DOHH2 (cell line): ENCODE measurements around the gene FOXG1.

Experiments
- H3F3A ChIP-seq: fragments of 200-600 bp; sonication (generic), shearing (Covaris generic); 2 replicates; pipeline ENCODE4 v1.6.0; 2016; ENCODE audit warnings: antibody characterized with exemption, mild to moderate bottlenecking; ENCODE audit not compliant: control insufficient read depth, insufficient read depth
- H3K27ac ChIP-seq: fragments of 200-600 bp; sonication (generic); 2 replicates; pipeline ENCODE4 v1.5.1; 2014; ENCODE audit warnings: low read depth, mild to moderate bottlenecking, low read length, moderate library complexity
- H3K27me3 ChIP-seq: fragments of 200-600 bp; sonication (generic); 2 replicates; pipeline ENCODE4 v1.6.1; 2014; ENCODE audit warnings: mild to moderate bottlenecking, low read length, mixed read lengths; ENCODE audit not compliant: control insufficient read depth
- H3K36me3 ChIP-seq: fragments of 200-600 bp; sonication (generic); 2 replicates; pipeline ENCODE4 v1.6.1; 2014; ENCODE audit warnings: mild to moderate bottlenecking, low read length, moderate library complexity, mixed read lengths; ENCODE audit not compliant: control insufficient read depth
- H3K4me1 ChIP-seq: fragments of 200-600 bp; sonication (generic); 2 replicates; pipeline ENCODE4 v1.6.1; 2014; ENCODE audit warnings: mild to moderate bottlenecking, low read length, mixed read lengths; ENCODE audit not compliant: control insufficient read depth
- H3K4me2 ChIP-seq: fragments of 200-600 bp; sonication (generic); 2 replicates; pipeline ENCODE4 v1.6.0; 2014; ENCODE audit warnings: mild to moderate bottlenecking, low read length, moderate library complexity
- H3K4me3 ChIP-seq: fragments of 200-600 bp; sonication (generic); 2 replicates; pipeline ENCODE4 v1.5.1; 2014; ENCODE audit warnings: mild to moderate bottlenecking, low read length, mixed read lengths
- H3K79me2 ChIP-seq: fragments of 200-600 bp; sonication (generic); 2 replicates; pipeline ENCODE4 v1.6.1; 2014; ENCODE audit warnings: mild to moderate bottlenecking, low read length, mixed read lengths; ENCODE audit not compliant: control insufficient read depth
- H3K9me2 ChIP-seq: fragments of 200-600 bp; sonication (generic); replicated peaks from 2 replicates; pipeline ENCODE4 v1.6.1; 2014; ENCODE audit warnings: mild to moderate bottlenecking, low read length, mixed read lengths; ENCODE audit not compliant: control insufficient read depth
- H3K9me3 ChIP-seq: fragments of 200-600 bp; sonication (generic); 2 replicates; pipeline ENCODE4 v1.6.1; 2014; ENCODE audit warnings: antibody characterized with exemption, low read length, mixed read lengths; ENCODE audit not compliant: control insufficient read depth, insufficient read depth
- H4K20me1 ChIP-seq: fragments of 200-600 bp; sonication (generic); 2 replicates; pipeline ENCODE4 v1.6.0; 2014; ENCODE audit warnings: low read depth, mild to moderate bottlenecking, antibody characterized with exemption, low read length, moderate library complexity; ENCODE audit not compliant: control insufficient read depth, insufficient read depth
- EZH2phosphoT487 ChIP-seq: fragments of 200-600 bp; sonication (generic); IDR thresholded peaks from 2 replicates; pipeline ENCODE4 v1.6.1; 2017; ENCODE audit warnings: borderline replicate concordance, mild to moderate bottlenecking, antibody characterized with exemption, low read length, moderate library complexity, mixed read lengths
- TF ChIP-seq, protein P1 (sequence below): fragments of 200-600 bp; sonication (generic); IDR thresholded peaks from one replicate; pipeline ENCODE4 v1.5.1; 2014; ENCODE audit warnings: antibody characterized with exemption, mild to moderate bottlenecking, low read depth, low read length; ENCODE audit not compliant: poor library complexity, severe bottlenecking

The FOXG1 gene

DNA sequence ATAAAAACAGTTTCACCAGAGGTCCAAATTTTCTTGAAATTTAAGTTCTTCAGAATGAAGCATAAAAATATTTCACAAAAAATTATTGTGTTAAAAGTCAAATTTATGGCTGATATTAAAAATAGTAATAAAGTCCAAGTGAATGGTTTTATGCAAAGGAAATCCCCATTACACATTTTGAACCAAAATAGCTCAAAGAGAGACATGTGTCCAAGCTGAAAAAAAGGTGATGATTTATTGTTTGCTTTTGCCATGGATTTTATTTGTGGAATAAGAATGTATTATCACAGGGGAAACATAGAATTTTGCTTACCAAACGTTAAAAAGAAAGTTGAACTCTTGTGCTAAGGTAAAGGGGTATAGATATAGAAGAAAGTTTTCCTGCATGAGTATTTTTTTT is 4.6 kb downstream of the FOXG1 start:
- Histone ChIP-seq H3F3A (no peaks in the 10 kb centered on the region), H3K4me2 (no peak overlapping the region), H4K20me1 (no peaks in the 10 kb centered on the region), H3K36me3 (no peaks in the 10 kb centered on the region), H3K79me2 (no peaks in the 10 kb centered on the region), H3K4me3 (no peak overlapping the region), H3K27ac (no peak overlapping the region), H3K4me1 (no peaks in the 10 kb centered on the region), H3K9me3 (peaks cover 17% of the 10 kb centered on the region; the same call in 1 of the 2 replicates), H3K27me3 (no peaks in the 10 kb centered on the region), H3K9me2 (no peaks in the 10 kb centered on the region)
- TF ChIP-seq, protein P1, sequence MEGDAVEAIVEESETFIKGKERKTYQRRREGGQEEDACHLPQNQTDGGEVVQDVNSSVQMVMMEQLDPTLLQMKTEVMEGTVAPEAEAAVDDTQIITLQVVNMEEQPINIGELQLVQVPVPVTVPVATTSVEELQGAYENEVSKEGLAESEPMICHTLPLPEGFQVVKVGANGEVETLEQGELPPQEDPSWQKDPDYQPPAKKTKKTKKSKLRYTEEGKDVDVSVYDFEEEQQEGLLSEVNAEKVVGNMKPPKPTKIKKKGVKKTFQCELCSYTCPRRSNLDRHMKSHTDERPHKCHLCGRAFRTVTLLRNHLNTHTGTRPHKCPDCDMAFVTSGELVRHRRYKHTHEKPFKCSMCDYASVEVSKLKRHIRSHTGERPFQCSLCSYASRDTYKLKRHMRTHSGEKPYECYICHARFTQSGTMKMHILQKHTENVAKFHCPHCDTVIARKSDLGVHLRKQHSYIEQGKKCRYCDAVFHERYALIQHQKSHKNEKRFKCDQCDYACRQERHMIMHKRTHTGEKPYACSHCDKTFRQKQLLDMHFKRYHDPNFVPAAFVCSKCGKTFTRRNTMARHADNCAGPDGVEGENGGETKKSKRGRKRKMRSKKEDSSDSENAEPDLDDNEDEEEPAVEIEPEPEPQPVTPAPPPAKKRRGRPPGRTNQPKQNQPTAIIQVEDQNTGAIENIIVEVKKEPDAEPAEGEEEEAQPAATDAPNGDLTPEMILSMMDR, result no peak
- TF ChIP-seq EZH2phosphoT487, result no peak

DNA sequence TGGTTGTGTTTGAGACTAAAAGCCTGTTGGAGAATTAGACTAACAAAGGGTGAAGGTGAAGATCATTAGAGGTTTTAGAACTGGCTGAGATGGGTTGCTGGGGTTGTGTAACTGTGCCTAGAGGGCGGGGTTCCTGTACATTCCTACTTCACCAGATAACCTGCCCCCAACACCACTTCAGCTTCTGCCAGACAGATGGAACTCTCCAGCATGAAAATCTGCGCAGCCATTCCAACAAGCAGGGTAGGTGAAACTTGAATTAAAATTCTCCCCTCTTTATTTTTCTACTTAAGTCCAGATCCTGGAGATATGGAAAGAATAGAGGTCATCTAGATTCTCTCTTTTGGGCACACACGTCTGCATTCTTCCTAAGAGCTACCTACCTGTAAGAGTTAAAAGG is 6.0 kb downstream of the FOXG1 start:
- no peak overlapping the region for H3K4me3 ChIP-seq
- no peaks in the 10 kb centered on the region for H3F3A ChIP-seq
- no peaks in the 10 kb centered on the region for H3K27me3 ChIP-seq

DNA sequence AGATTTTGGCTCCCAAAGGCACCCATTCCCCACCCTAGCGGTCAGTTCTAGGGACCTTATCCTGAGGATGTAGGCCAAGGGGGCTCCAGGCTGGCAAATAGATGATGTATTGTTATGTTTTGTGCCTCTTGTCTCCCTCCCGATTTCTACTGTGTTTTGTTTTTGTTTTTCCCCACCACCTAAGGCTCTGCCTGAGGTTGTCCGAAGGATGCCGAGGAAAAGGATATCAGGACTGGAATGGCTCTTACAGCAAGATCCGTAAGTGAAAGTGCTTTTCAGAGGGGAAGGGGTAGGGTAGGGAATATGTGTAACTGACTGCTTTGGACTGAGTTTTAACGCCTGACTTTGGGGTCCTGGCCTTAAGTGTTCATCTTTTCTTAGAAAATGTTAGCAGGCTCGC is 6.6 kb downstream of the FOXG1 start:
- Histone ChIP-seq H3K9me3 (peaks cover 12% of the 10 kb centered on the region; the same call in 1 of the 2 replicates), H3K27ac (no peak overlapping the region), H3K4me3 (no peak overlapping the region), H3K4me2 (no peak overlapping the region), H3K79me2 (no peaks in the 10 kb centered on the region), H3F3A (no peaks in the 10 kb centered on the region), H3K9me2 (no peaks in the 10 kb centered on the region), H3K4me1 (no peaks in the 10 kb centered on the region), H4K20me1 (no peaks in the 10 kb centered on the region), H3K27me3 (no peaks in the 10 kb centered on the region), H3K36me3 (no peaks in the 10 kb centered on the region)
- TF ChIP-seq, protein P1, result no peak
- TF ChIP-seq EZH2phosphoT487, result no peak

More for the DNA sequence above, 6.0 kb downstream of the FOXG1 start:
- no peak for TF ChIP-seq EZH2phosphoT487
- TF ChIP-seq, protein P1, result no peak
- no peaks in the 10 kb centered on the region for H3K36me3 ChIP-seq
- no peaks in the 10 kb centered on the region for H3K9me2 ChIP-seq
- H4K20me1 ChIP-seq, result no peaks in the 10 kb centered on the region
- H3K9me3 ChIP-seq, result peaks cover 17% of the 10 kb centered on the region; the same call in 1 of the 2 replicates
- H3K4me1 ChIP-seq, result no peaks in the 10 kb centered on the region
- no peak overlapping the region for H3K4me2 ChIP-seq
- no peaks in the 10 kb centered on the region for H3K79me2 ChIP-seq
- H3K27ac ChIP-seq, result no peak overlapping the region
